H1 (cell line): Measurements from ENCODE around the gene GRIK2. TPM values are rescaled to one million over a fixed set of nuclear protein-coding genes. Genes with fewer than 3 reads are reported as not detected.

Experiments
- ATF2 ChIP-seq: IDR thresholded peaks from 2 replicates; pipeline ENCODE4 v1.6.1; 2012; ENCODE audit warnings: low read length, inconsistent platforms
- BACH1 ChIP-seq: IDR thresholded peaks from 2 replicates; pipeline ENCODE4 v1.6.1; 2012; ENCODE audit warnings: low read length, improper control_type of control experiment
- CBX8 ChIP-seq: fragments of 300-800, 300-1000 bp; sonication (generic); IDR thresholded peaks from 2 replicates; pipeline ENCODE4 v1.7.1; 2016; ENCODE audit warnings: low read depth, low read length, borderline replicate concordance
- CHD2 ChIP-seq: IDR thresholded peaks from 2 replicates; pipeline ENCODE4 v1.6.1; 2012; ENCODE audit warnings: low read length, improper control_type of control experiment
- E2F6 ChIP-seq: IDR thresholded peaks from 2 replicates; pipeline ENCODE4 v1.6.1; 2012; ENCODE audit warnings: inconsistent platforms
- EGR1 ChIP-seq: IDR thresholded peaks from 2 replicates; pipeline ENCODE4 v1.6.1; 2011; ENCODE audit warnings: low read depth, low read length, borderline replicate concordance
- FOSL1 ChIP-seq: IDR thresholded peaks from 2 replicates; pipeline ENCODE4 v1.6.1; 2011; ENCODE audit warnings: mild to moderate bottlenecking, low read depth, low read length, moderate library complexity; ENCODE audit not compliant: insufficient read depth
- JUN ChIP-seq: IDR thresholded peaks from 2 replicates; pipeline ENCODE4 v1.6.1; 2011; ENCODE audit warnings: low read depth, mild to moderate bottlenecking, improper control_type of control experiment, low read length
- JUND ChIP-seq: IDR thresholded peaks from 2 replicates; pipeline ENCODE4 v1.6.1; 2011; ENCODE audit warnings: mild to moderate bottlenecking, improper control_type of control experiment, low read length
- KDM4A ChIP-seq: IDR thresholded peaks from one replicate; pipeline ENCODE4 v1.7.1; 2012; ENCODE audit warnings: low read depth, mild to moderate bottlenecking, moderate library complexity, low read length, inconsistent platforms; ENCODE audit not compliant: severe bottlenecking
- NRF1 ChIP-seq: IDR thresholded peaks from 2 replicates; pipeline ENCODE4 v1.6.1; 2011; ENCODE audit warnings: mild to moderate bottlenecking, low read depth, low read length, improper control_type of control experiment
- POLR2A ChIP-seq, 2 experiments: IDR thresholded peaks; 1 replicate in 1 of 2; 2 replicates in 1 of 2; pipeline ENCODE4 v1.6.1; 2011; ENCODE audit warnings: low read depth in 2 of 2, low read length in 2 of 2, mild to moderate bottlenecking in 2 of 2; ENCODE audit errors: control extremely low read depth in 1 of 2
- RBBP5 ChIP-seq: IDR thresholded peaks from 2 replicates; pipeline ENCODE4 v1.7.1; 2012; ENCODE audit warnings: low read depth, mild to moderate bottlenecking, inconsistent platforms, low read length, moderate library complexity, borderline replicate concordance
- RXRA ChIP-seq: IDR thresholded peaks from 2 replicates; pipeline ENCODE4 v1.6.1; 2011; ENCODE audit warnings: low read depth, mild to moderate bottlenecking, low read length, moderate library complexity; ENCODE audit not compliant: insufficient read depth
- SAP30 ChIP-seq: fragments of 300-600 bp; sonication (generic); IDR thresholded peaks from 2 replicates; pipeline ENCODE4 v1.7.1; 2012; ENCODE audit warnings: low read length, moderate library complexity, mild to moderate bottlenecking, inconsistent platforms; ENCODE audit not compliant: insufficient read depth, insufficient replicate concordance
- SIX5 ChIP-seq: IDR thresholded peaks from 2 replicates; pipeline ENCODE4 v1.6.1; 2011; ENCODE audit warnings: mild to moderate bottlenecking, low read depth, low read length
- SRF ChIP-seq: IDR thresholded peaks from 2 replicates; pipeline ENCODE4 v1.6.1; 2011; ENCODE audit warnings: mild to moderate bottlenecking, low read depth, low read length, moderate library complexity
- SUZ12 ChIP-seq: fragments of 200-600 bp; sonication (generic); IDR thresholded peaks from 2 replicates; pipeline ENCODE4 v1.6.1; 2012; ENCODE audit warnings: mild to moderate bottlenecking, inconsistent platforms, low read length, moderate library complexity, mixed read lengths
- TAF1 ChIP-seq: IDR thresholded peaks from 2 replicates; pipeline ENCODE4 v1.6.1; 2011; ENCODE audit warnings: mild to moderate bottlenecking, low read depth, low read length
- TAF7 ChIP-seq: optimal IDR thresholded peaks from 2 replicates; pipeline ENCODE3; 2011; ENCODE audit warnings: low read depth, mild to moderate bottlenecking, inconsistent platforms, low read length, moderate library complexity, borderline replicate concordance
- TCF12 ChIP-seq: IDR thresholded peaks from 2 replicates; pipeline ENCODE4 v1.6.1; 2011; ENCODE audit warnings: low read depth, mild to moderate bottlenecking, low read length
- YY1 ChIP-seq: IDR thresholded peaks from 2 replicates; pipeline ENCODE4 v1.6.1; 2011; ENCODE audit warnings: low read depth, mild to moderate bottlenecking, low read length
- ZNF274 ChIP-seq: IDR thresholded peaks from 2 replicates; pipeline ENCODE4 v1.7.0; 2012; ENCODE audit warnings: low read length, borderline replicate concordance; ENCODE audit errors: extremely low read depth
- polyA plus RNA-seq, 7 experiments: library from polyadenylated mRNA; depleted of rRNA in 3 of 7; stranded (reverse) in 5 of 7; unstranded in 2 of 7; fragments of >200 nt in 5 of 7; fragments of 200-250 nt in 2 of 7; gene quantifications; 1 replicate in 5 of 7; 2 replicates in 1 of 7; 4 replicates in 1 of 7; pipeline versions ENCODE4 v1.2.1 to v1.2.3, GENCODE V29; 2011 to 2013; ENCODE audit warnings: missing spikeins in 2 of 7, mixed read lengths in 2 of 7
- total RNA-seq: library from RNA; stranded (reverse); fragmentation: NEBNext Ultra II Directional; extraction: Animal tissue kit (Norgen Biotek cat#: 25700); gene quantifications from 2 replicates; pipeline ENCODE4 v1.2.1, GENCODE V29; 2021

GRIK2 gene
- total and polyA plus RNA-seq, 2 of the 8 experiments (the other 6 are each of a cell fraction or from before 2014, with no cell fraction given) = 1.8 to 2.2 TPM

DNA sequence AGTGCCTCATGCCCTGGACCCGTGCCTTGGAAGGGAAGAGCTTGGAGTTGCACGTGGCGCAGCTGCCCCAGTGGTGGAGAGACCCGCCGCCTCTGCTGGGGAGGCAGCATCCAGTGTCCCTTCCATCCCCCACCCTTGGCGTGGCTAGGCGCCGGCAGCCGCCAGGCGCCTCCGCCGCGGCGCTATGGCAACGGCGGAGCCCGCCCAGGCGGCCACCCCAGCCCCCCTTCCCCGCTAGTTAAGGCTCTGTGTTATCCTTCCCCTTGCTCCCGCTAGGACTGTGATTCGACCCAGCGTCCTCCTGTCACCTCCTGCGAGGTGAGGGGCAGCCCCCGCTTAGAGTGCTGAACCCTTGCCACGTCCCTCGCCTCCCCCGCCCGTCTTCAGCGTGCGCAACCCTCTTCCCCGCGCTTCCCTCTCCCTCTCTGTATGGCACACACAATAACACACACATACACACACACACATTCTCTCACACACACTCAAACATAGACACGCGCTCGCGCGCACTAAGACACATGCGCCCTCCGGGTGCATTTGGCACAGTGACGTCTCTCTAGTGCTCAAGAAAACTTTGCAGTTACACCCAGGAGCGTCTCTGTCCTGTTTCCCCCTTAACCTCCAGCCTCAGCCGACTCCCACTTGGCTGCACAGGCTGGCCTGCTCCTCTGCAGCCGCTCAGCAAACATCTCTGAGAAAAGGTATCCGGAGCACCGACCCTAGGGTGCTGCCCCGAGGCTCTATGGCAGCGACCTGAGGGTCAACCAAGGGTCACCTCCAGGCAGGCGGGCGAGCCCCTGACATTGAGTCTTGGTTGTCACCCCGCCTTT lies 8.5 kb downstream of the GRIK2 start (continued):
- no peak for TF ChIP-seq JUND
- TF ChIP-seq KDM4A = peak; percentile 54
- no peak for TF ChIP-seq YY1
- TF ChIP-seq RBBP5 = peak; percentile 45; the same call in 1 of the 2 replicates
- TF ChIP-seq NRF1 = no peak
- TF ChIP-seq ZNF274 = no peak
- TF ChIP-seq JUN = no peak
- TF ChIP-seq POLR2A (IDR thresholded peaks at IDR 0.05; ENCODE audit: control extremely low read depth in 1 of 2, low read depth in 2 of 2, low read length in 2 of 2) = no peak
- no peak; the same call in 1 of the 2 replicates for TF ChIP-seq SUZ12
- peak; percentile 41; the same call in 1 of the 2 replicates for TF ChIP-seq CHD2
- TF ChIP-seq TAF7 = peak; percentile 19
- no peak for TF ChIP-seq SIX5
- no peak for TF ChIP-seq BACH1
- TF ChIP-seq ATF2 = no peak
- no peak; the same call in none of the 2 replicates for TF ChIP-seq E2F6
- no peak for TF ChIP-seq FOSL1
- 0 out of 2 replicates have a peak, but pooled peaks have one; percentile 13 for TF ChIP-seq RXRA
- TF ChIP-seq TCF12 = no peak
- TF ChIP-seq EGR1 = no peak
- TF ChIP-seq CBX8 = no peak
- peak; percentile 11 for TF ChIP-seq SAP30
- no peak for TF ChIP-seq SRF
- no peak for TF ChIP-seq TAF1
